ENCODE measurements around the gene ZNF749. TPM values are rescaled to one million over a fixed set of nuclear protein-coding genes. Genes with fewer than 3 reads are reported as not detected.
"Not testable (repeated sequence)": the region's sequence is repeated elsewhere in the genome, so short reads cannot be mapped to it uniquely, and the experiment has no call there.

The ZNF749 gene
- total RNA-seq, 4 donors from 2014 or later = 2.9 to 5.1 (median 3.8) TPM

DNA sequence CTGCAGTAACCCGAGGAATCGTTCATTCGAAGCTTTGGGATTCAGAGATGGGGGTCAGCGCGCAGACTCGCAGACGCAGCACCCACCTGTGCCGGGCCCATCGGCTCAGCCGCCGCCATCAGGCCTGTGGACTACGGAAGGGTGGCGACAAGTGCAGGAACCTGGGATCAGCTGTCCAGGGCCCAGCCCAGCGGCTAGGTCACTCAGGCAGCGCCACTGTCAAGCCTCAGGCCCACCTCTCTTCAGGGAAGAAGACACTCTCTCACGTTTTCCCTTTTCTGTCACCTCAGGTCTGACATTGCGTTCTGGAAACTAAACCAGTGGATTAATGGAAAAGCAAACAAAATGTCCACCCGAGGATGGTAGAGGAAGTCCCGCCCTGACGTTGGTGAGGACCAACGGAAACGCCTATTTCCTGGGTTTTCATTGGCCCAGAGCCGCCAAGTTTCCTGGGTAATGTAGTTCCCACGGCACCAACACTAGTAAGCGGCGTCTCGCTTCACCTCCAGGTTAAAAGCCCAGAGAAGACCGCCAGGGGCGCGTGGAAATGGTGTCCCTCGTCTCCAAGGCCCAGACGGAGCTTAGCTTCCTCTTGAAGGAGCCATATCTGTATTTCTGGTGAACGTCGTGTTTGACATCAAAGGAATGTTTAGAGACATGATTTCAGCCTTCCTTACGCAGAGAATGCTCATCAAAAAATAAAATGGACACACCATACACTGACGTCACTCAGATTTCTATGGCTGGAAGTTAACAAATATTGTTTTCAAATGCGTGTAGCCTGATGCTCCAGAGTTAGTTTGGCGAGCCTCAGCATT, 42.3 kb downstream of the ZNF749 start, which contains the start of gene ZNF772:
Gene ZNF772, minus strand, starts transcription at position 376 of the 818 bp plus-strand sequence. Its CDS starts 257 bp downstream, at position 119.
- TF ChIP-seq, protein P1, sequence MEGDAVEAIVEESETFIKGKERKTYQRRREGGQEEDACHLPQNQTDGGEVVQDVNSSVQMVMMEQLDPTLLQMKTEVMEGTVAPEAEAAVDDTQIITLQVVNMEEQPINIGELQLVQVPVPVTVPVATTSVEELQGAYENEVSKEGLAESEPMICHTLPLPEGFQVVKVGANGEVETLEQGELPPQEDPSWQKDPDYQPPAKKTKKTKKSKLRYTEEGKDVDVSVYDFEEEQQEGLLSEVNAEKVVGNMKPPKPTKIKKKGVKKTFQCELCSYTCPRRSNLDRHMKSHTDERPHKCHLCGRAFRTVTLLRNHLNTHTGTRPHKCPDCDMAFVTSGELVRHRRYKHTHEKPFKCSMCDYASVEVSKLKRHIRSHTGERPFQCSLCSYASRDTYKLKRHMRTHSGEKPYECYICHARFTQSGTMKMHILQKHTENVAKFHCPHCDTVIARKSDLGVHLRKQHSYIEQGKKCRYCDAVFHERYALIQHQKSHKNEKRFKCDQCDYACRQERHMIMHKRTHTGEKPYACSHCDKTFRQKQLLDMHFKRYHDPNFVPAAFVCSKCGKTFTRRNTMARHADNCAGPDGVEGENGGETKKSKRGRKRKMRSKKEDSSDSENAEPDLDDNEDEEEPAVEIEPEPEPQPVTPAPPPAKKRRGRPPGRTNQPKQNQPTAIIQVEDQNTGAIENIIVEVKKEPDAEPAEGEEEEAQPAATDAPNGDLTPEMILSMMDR (IDR thresholded peaks at IDR 0.05; ENCODE audit: low read depth) = no peak

DNA sequence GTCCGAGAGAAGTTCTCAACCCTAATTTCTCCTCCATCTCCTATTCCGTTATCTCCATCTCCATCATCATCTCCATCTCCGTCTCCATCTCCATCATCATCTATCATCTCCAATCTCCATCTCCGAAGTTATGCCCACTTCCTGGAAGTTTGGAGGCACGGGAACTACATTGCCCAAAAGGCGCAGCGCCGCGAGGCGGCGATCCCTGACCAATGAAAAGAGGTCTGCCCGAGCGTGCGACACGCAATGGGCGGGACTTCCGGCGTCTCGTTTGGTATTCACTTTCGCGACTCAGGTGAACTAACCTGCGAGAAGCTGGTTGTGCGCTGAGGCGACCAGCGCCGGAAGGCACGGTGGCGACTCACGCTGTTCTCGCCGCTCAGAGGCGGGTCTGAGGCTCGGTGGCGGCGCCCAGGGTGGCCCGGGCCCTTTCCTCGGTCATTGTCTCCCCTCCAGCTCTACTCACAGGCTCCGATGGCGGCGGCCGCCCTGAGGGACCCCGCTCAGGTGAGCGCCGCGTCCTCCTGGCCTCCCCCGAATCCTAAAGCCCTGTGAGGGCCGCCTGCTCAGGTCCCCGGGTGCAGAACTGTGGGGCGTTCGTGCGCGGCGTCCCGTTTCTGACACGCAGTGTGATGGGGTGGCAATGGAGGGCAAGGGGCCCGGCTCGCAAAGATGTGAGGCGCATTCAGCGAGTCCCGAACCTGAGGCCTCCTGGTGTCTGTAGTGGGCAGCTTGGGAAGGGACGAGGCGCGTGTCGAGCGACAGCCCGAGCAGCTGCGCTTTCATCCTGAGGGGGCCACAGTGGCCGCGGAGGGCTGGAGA, 52.6 kb downstream of the ZNF749 start, which contains the start of gene ZNF419:
Gene ZNF419, plus strand, starts transcription at position 274 of the 822 bp plus-strand sequence. Its CDS starts 201 bp downstream, at position 475.
- TF ChIP-seq, protein P1 (IDR thresholded peaks at IDR 0.05; ENCODE audit: low read depth) = not testable (repeated sequence)

Small RNA genes lying within 50 kb of the gene (small RNA-seq; reads per million reads assigned to genes)
- not detected for gene VN1R107P

Other genes starting within 250 kb of the ZNF749 start
- 10 to 100 TPM; 14.5 to 50.4 (median 26.3) TPM for gene ZNF264, start 243.8 kb upstream of the ZNF749 start, total RNA-seq
- 1 to 10 TPM in 2 of 4 donors, under 1 TPM in 2; 0.33 to 2.1 (median 0.81) TPM for gene AURKC, start 204.3 kb upstream of the ZNF749 start, total RNA-seq
- gene ZNF805, start 194.7 kb upstream of the ZNF749 start, total RNA-seq = 10 to 100 TPM; 14.6 to 22.6 (median 17.3) TPM
- gene ZNF460, start 154.8 kb upstream of the ZNF749 start, total RNA-seq = 10 to 100 TPM; 49.1 to 71.7 (median 61.1) TPM
- 1 to 10 TPM; 3.8 to 8.3 (median 7.1) TPM for gene ZNF543, start 114.9 kb upstream of the ZNF749 start, total RNA-seq
- gene ZNF304, start 84.1 kb upstream of the ZNF749 start, total RNA-seq = 1 to 10 TPM; 6.1 to 9.7 (median 7.0) TPM
- gene TRAPPC2B, start 71.8 kb upstream of the ZNF749 start, total RNA-seq = 10 to 100 TPM in 3 of 4 donors, 1 to 10 TPM in 1; 9.4 to 24.3 (median 22.4) TPM
- gene ZNF547, start 71.8 kb upstream of the ZNF749 start, total RNA-seq = 1 to 10 TPM; 1.1 to 4.8 (median 2.5) TPM
- gene ZNF548, start 45.5 kb upstream of the ZNF749 start, total RNA-seq = 10 to 100 TPM; 16.6 to 37.4 (median 17.3) TPM
- 10 to 100 TPM in 3 of 4 donors, 1 to 10 TPM in 1; 8.0 to 14.1 (median 12.4) TPM for gene ZNF17, start 24.2 kb upstream of the ZNF749 start, total RNA-seq
- gene VN1R1, start 21.8 kb downstream of the ZNF749 start, total RNA-seq = 1 to 10 TPM in 1 of 4 donors, under 1 TPM in 3; 0.22 to 1.1 (median 0.72) TPM
- 10 to 100 TPM in 3 of 4 donors, 1 to 10 TPM in 1; 6.2 to 18.6 (median 11.5) TPM for gene ZNF772, start 42.2 kb downstream of the ZNF749 start, total RNA-seq
- gene ZNF419, start 52.4 kb downstream of the ZNF749 start, total RNA-seq = 10 to 100 TPM in 1 of 4 donors, 1 to 10 TPM in 3; 7.7 to 13.4 (median 9.5) TPM
- gene ZNF773, start 64.6 kb downstream of the ZNF749 start, total RNA-seq = 10 to 100 TPM in 3 of 4 donors, 1 to 10 TPM in 1; 6.5 to 16.5 (median 14.3) TPM
- gene ZNF549, start 92.0 kb downstream of the ZNF749 start, total RNA-seq = 1 to 10 TPM; 4.1 to 4.8 (median 4.5) TPM
- 1 to 10 TPM; 6.6 to 8.1 (median 7.5) TPM for gene ZNF550, start 124.5 kb downstream of the ZNF749 start, total RNA-seq
- 1 to 10 TPM; 2.9 to 4.7 (median 3.4) TPM for gene ZNF416, start 143.6 kb downstream of the ZNF749 start, total RNA-seq
- gene ZIK1, start 148.8 kb downstream of the ZNF749 start, total RNA-seq = 1 to 10 TPM in 3 of 4 donors, under 1 TPM in 1; 0.65 to 8.7 (median 3.9) TPM
- 1 to 10 TPM; 1.1 to 3.8 (median 2.6) TPM for gene ZNF530, start 164.6 kb downstream of the ZNF749 start, total RNA-seq
- 10 to 100 TPM; 10.6 to 20.3 (median 13.1) TPM for gene ZNF134, start 178.9 kb downstream of the ZNF749 start, total RNA-seq
- gene ZNF211, start 197.8 kb downstream of the ZNF749 start, total RNA-seq = 10 to 100 TPM in 2 of 4 donors, 1 to 10 TPM in 2; 8.2 to 11.0 (median 10.0) TPM
- not detected for gene ZSCAN4, start 233.6 kb downstream of the ZNF749 start, total RNA-seq
- gene ZNF551, start 246.7 kb downstream of the ZNF749 start, total RNA-seq = 1 to 10 TPM; 3.6 to 6.8 (median 6.3) TPM